Measurements from ENCODE around the gene IGF2BP3. TPM values are rescaled to one million over a fixed set of nuclear protein-coding genes. Genes with fewer than 3 reads are reported as not detected.
"Not testable (repeated sequence)": the region's sequence is repeated elsewhere in the genome, so short reads cannot be mapped to it uniquely, and the experiment has no call there.

The IGF2BP3 gene
- total and polyA plus RNA-seq, 2 donors (not counting 3 experiments of a cell fraction or from before 2014, with no cell fraction given): 41.2 to 111 TPM

GRCh38 chr7:23403970-23404369 lies 66.3 kb downstream of the IGF2BP3 start:
- TF ChIP-seq JUN (IDR thresholded peaks at IDR 0.05; ENCODE audit: borderline replicate concordance, insufficient read depth, insufficient read length, low read depth): no peak
- TF ChIP-seq CTCF (IDR thresholded peaks at IDR 0.05; ENCODE audit: extremely low read depth in 1 of 2, insufficient read depth in 1 of 2, low read depth in 1 of 2, low read length in 2 of 2): no peak
- no peak for TF ChIP-seq POLR2A (IDR thresholded peaks at IDR 0.05; ENCODE audit: low read depth, low read length)
- TF ChIP-seq EZH2 (IDR thresholded peaks at IDR 0.05; ENCODE audit: borderline replicate concordance, low read depth, low read length, severe bottlenecking): no peak
- no peak for TF ChIP-seq FOS (IDR thresholded peaks at IDR 0.05; ENCODE audit: borderline replicate concordance, insufficient read depth, low read length)
- TF ChIP-seq MYC (IDR thresholded peaks at IDR 0.05; ENCODE audit: low read depth, low read length): no peak
- TF ChIP-seq POLR2AphosphoS5 (IDR thresholded peaks at IDR 0.05; ENCODE audit: insufficient read depth, low read depth, low read length): no peak
- TF ChIP-seq, protein P1, sequence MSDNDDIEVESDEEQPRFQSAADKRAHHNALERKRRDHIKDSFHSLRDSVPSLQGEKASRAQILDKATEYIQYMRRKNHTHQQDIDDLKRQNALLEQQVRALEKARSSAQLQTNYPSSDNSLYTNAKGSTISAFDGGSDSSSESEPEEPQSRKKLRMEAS (IDR thresholded peaks at IDR 0.05; ENCODE audit: insufficient read depth, insufficient read length): no peak
- TF ChIP-seq GATA2 (IDR thresholded peaks at IDR 0.05; ENCODE audit: insufficient read depth, insufficient read length, low read depth, low read length): no peak
- no peaks in the 10 kb centered on the region for H3K9me3 ChIP-seq (replicated peaks; ENCODE audit: control insufficient read depth, insufficient read depth, low read length)
- intact Hi-C loops (cut with micrococcal nuclease) (no loop called here), dilution Hi-C loops (cut with MboI; ENCODE audit: extremely low pct_ligation_motif_present, low sequenced_read_pairs) (no loop called here)
- peaks cover 64% of the 10 kb centered on the region for H3K79me2 ChIP-seq (ENCODE audit: control insufficient read depth, insufficient read depth, low read length)
- no peaks in the 10 kb centered on the region for H3K4me1 ChIP-seq (ENCODE audit: control insufficient read depth, extremely low read depth, insufficient read depth, low read length)
- H3K27me3 ChIP-seq (ENCODE audit: control insufficient read depth in 2 of 2, insufficient read depth in 2 of 2, low read length in 2 of 2): no peaks in the 10 kb centered on the region
- peaks cover 4 to 5% of the 10 kb centered on the region in 2 experiments for H3K36me3 ChIP-seq (ENCODE audit: control insufficient read depth in 2 of 2, extremely low read depth in 1 of 2, insufficient read depth in 2 of 2, low read length in 2 of 2)
- FAIRE-seq (no peak), DNase-seq (ENCODE audit: low read depth, low spot score) (no peak)
- H3K27ac ChIP-seq (ENCODE audit: insufficient read depth, low read depth, low read length): no peak overlapping the region
- H3K9me1 ChIP-seq (replicated peaks; ENCODE audit: control insufficient read depth, extremely low read depth, insufficient read depth, low read length): no peaks in the 10 kb centered on the region
- H3K9ac ChIP-seq (replicated peaks; ENCODE audit: extremely low read depth, insufficient read depth, low read length): no peak overlapping the region
- H2AFZ ChIP-seq (ENCODE audit: low read depth, low read length): no peak overlapping the region
- CTCF ChIA-PET: interaction anchor here (0.9 to 1.4 kb wide), 2 partner anchors 9 to 27 kb away, joined by 3 read pairs; no protein-coding TSS in a partner anchor
- no TSS peak for BruUV-seq (replicated peaks)
- H3K4me3 ChIP-seq (replicated peaks in 1 of 3; ENCODE audit: insufficient read depth in 1 of 3, low read depth in 1 of 3, low read length in 3 of 3): no peak overlapping the region
- no peaks in the 10 kb centered on the region for H4K20me1 ChIP-seq (replicated peaks; ENCODE audit: control insufficient read depth, extremely low read depth, insufficient read depth, low read length)
- no peak overlapping the region for H3K4me2 ChIP-seq (ENCODE audit: insufficient read depth, low read length)
- POLR2A ChIA-PET: no interaction called here

DNA sequence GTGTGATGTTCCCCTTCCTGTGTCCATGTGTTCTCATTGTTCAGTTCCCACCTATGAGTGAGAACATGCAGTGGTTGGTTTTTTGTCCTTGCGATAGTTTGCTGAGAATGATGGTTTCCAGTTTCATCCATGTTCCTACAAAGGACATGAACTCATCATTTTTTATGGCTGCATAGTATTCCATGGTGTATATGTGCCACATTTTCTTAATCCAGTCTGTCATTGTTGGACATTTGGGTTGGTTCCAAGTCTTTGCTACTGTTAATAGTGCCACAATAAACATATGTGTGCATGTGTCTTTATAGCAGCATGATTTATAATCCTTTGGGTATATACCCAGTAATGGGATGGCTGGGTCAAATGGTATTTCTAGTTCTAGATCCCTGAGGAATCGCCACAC lies 72.2 kb downstream of the IGF2BP3 start:
- intact Hi-C loops (cut with micrococcal nuclease); H3K36me3 ChIP-seq (ENCODE audit: control insufficient read depth in 2 of 2, extremely low read depth in 1 of 2, insufficient read depth in 2 of 2, low read length in 2 of 2); FAIRE-seq; H3K27ac ChIP-seq (ENCODE audit: insufficient read depth, low read depth, low read length); dilution Hi-C loops (cut with MboI; ENCODE audit: extremely low pct_ligation_motif_present, low sequenced_read_pairs); POLR2A ChIA-PET; H3K4me2 ChIP-seq (ENCODE audit: insufficient read depth, low read length); H4K20me1 ChIP-seq (replicated peaks; ENCODE audit: control insufficient read depth, extremely low read depth, insufficient read depth, low read length); H3K27me3 ChIP-seq (ENCODE audit: control insufficient read depth in 2 of 2, insufficient read depth in 2 of 2, low read length in 2 of 2); H2AFZ ChIP-seq (ENCODE audit: low read depth, low read length); H3K4me3 ChIP-seq (replicated peaks in 1 of 3; ENCODE audit: insufficient read depth in 1 of 3, low read depth in 1 of 3, low read length in 3 of 3); DNase-seq (ENCODE audit: low read depth, low spot score); CTCF ChIA-PET; H3K9me3 ChIP-seq (replicated peaks; ENCODE audit: control insufficient read depth, insufficient read depth, low read length); H3K4me1 ChIP-seq (ENCODE audit: control insufficient read depth, extremely low read depth, insufficient read depth, low read length); BruUV-seq (replicated peaks); H3K9me1 ChIP-seq (replicated peaks; ENCODE audit: control insufficient read depth, extremely low read depth, insufficient read depth, low read length); H3K9ac ChIP-seq (replicated peaks; ENCODE audit: extremely low read depth, insufficient read depth, low read length): not testable (repeated sequence)
- H3K79me2 ChIP-seq (ENCODE audit: control insufficient read depth, insufficient read depth, low read length): peaks cover 56% of the 10 kb centered on the region

Data from endothelial cell of umbilical vein (primary cell).